GM21390 (cell line): ENCODE measurements around the gene BMPER.

ENCODE experiments used
- ATAC-seq: cut with Tn5 transposase; IDR thresholded peaks from one replicate; pipeline ENCODE4 v1.9.1; 2021; ENCODE audit not compliant: unreplicated experiment

The BMPER gene

DNA sequence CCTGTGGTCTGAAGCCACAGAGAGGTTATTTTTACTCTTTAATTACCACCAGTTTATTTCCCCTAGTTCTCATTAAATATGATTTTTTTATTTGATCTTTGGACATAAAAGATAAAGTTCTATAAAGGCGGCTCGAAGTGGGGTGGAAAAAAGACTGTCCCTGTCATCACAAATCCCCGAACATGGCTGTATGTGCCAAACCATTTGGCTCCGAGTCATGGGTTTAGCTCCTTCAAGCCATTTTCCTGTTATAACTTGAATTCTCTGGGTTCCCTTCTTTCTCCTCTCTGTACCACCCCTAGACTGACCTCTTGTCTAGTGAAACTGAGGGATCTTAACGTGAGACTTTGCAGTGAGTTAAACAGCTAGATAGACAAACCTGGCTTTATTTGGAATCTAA lies 181.6 kb downstream of the BMPER start:
- no peak for ATAC-seq

DNA sequence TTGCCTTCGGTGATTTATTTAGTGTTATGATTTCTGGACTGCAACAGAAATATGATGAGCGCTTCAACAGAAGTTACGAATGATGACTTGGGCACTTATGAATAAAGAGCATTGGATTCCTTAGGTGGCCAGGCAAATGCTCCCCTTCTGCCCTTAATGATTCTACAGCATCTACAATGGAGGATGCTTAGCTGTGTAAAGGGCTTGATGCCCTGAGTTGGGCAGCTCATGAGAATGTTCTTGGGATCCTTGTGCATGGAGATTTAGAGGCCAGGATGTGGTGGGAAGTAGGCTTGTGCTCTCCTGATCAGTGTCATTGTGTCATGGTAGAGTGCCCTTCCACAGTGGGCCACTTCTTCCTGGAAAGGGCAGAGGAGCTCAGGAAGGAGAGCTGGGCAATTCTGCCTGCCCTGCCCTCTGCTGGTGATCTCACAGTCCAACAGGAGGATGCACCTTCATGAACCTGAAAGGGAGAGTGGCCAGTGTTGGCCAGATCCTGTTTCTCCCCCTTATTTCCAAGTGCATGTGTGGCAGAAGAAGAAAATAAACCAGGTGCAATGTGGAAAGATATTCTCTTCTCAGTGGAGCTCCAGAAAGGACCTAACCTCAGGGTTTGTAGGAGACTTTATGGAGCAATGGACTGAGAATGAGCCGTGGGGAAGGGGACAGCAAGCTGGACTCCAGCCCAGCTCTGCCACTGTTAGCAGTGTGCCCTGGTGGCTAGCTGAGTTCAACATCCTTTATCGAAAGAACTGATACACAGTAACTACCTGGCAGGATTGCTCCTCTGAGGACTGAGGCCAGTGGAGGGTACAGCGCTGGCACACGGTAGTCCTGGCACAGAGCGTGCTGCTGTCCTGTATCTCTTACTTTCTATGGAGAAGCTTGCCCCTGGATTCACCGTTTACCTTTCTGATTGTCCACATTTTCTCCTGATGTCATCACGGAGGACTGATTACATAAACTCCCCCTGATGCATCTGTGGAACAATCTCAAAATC lies 182.9 kb downstream of the BMPER start:
- no peak for ATAC-seq

DNA sequence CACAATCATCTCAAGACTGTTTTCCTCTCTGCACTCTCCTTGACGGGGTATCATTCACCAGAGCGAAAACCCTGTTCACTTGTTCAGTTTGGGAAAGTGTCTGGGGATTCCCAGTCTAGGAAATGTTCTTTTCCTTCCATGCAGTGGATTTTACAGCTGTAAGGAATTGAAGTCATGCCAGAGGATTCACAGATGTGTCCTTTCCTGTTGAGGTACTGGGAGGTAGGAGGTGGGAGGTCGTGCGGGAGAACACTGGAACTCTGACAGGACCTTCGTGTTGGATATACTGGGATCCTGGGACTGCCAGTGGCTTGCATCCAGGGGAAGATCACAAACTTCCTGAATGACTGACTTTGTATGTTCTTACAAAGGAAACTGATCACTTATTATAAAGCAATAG lies 185.5 kb downstream of the BMPER start:
- no peak for ATAC-seq

DNA sequence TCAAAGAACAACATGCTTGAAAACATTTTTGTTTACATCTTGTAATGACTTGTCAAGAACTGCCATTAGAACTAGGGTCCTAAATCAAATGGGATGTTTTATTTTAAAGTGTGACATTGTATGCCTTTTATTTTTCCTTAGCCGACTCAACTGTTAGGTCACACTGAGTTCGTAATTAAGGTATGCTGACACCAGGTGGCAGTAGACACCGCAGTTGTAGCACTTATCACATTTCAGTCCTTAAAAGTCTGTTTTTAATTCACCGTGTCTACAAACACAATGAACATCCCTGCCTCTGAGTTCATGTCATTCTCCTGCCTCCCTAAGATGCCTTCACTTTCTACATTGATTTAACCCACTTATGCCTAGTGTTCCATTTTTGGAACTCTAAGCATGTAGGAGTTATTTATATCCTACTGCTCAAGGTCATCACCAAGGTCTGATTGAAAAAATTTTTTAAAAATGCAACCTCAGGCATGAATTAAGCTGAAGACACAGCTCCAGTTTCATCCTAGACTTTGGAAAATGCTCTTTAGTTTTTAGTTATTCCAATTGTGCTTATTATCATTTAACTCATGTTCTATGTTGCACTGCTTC lies 186.1 kb downstream of the BMPER start:
- ATAC-seq: peak; percentile 47

DNA sequence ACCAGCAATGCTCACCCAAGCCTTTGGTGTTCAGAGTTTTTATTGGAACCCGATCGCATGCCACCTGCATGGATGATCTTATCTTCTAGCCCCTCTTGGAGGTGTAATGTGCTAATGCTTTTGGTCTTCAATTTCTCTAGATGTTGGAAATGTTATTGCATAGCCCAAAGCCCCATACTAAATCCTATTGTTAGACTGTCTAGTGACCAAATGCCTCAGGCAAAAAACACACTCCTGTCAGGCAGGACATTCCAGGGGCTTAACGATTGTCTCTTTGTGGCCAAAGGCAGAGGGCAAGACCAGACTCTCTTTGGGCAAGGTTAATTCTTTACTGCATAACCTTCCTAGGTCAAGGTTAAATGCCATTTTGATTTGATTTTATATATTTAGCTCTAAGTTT lies 187.9 kb downstream of the BMPER start:
- no peak for ATAC-seq

DNA sequence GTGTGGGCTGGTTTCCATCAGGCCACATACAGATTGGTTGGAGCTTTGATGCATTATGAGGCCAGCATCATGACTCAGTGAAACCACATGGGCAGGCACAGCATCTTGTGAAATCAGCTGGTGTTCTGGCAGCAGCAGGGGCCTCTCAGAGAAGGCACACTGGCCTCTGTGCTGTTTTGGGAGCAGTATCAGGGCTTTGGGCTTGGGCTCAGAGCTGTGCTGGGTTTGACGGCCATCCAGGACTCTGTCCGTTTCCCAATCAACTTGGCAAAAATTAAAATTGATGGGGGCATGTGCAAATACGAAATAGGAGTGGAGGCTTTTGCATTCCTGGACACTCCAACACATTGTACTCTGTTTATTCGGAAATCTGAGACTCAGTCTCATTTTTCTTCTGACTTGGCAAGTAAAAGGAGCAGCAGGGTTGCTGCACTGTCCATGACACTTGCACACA lies 190.9 kb downstream of the BMPER start:
- no peak for ATAC-seq

DNA sequence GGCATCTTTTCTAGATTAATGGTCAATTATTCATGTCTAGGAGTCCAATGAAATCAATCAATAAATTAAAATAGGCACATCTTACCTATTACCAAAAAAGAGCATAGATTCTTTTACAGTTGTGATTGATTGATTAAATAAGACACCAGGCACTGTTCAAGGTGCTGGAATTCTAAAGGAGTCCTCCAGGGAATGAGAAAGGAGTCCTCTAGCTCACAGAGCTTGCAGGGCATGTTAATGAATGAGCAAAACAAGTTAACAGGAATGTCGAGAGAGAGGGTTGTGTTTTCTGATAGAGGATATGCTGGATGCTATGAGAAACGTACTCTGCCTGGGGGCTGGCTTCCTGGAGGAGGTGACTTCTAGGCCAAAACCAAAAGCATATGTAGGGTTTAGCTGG lies 191.4 kb downstream of the BMPER start:
- no peak for ATAC-seq

DNA sequence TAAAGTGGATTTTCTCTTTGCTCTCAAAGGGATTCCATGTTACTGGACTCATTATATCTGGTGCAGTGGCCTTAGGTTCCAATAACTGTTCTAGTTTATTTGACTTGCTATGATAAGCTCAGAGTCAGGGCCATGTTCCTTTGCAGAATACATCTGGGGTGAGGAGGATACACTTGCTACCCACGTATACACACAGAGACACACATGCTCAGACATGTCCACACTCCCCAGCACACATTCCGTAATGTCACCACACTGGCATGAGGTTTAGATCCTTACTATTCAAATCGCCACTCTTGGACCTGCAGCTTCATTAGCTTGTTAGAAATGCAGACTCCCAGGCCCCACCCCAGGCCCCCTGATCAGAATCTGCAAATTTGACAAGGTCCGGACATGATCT lies 195.3 kb downstream of the BMPER start:
- ATAC-seq: no peak

DNA sequence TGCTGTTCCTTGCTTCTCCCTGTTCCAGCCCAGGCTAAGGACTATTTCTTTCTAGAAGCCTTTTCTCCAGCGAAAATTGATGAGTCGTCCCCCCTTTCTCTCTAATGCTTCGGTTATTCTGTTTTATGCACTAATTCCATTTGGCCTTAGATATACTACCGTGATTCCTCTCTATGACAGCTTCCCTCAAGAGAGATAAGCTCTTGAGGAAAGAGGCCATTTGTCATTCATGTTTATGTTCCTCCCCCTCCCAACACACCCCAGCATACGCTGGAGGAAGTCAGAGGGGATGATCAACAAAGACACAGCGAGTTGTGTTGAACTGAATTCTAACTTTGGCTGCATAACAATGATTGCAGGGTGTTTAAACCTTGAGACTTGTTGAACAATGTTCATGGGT lies 198.8 kb downstream of the BMPER start:
- no peak for ATAC-seq

DNA sequence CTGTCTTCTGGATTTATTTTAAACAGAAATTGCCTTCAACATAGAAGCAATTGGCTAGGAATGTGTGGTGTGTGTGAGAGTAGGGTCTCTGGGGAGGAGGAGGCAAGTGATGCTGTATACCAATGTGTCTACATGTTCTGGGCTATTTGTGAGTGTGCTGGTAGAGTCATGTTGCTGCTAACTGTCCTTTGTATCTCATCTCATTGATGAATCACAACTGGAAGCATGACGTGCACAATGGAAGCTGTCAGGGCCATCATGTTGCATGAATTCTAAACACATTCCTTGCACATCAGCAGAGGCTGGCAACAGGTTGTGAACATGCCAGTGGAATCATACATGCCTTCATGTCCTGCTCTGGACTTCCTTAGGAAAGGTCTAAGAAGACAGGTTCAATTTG lies 199.7 kb downstream of the BMPER start:
- ATAC-seq: no peak

DNA sequence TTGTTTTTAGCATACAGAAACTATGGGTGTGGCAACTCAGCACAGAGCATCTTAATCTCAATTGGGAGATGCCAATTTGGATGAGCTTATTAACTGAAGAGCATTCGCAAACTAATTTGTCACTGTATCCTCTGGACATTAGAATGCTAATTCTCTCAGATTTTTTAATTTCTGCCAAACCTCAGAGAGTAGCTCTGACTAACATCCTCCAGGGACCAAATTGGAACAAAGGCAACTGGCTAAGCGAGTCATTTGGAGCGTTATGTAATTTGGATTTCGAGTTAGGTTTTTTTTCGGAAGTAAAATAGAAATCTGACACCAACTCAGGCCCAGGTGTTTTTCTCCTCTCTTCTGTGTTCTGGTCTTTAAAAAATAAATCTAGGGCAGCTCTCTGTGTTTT lies 201.9 kb downstream of the BMPER start:
- ATAC-seq: no peak

DNA sequence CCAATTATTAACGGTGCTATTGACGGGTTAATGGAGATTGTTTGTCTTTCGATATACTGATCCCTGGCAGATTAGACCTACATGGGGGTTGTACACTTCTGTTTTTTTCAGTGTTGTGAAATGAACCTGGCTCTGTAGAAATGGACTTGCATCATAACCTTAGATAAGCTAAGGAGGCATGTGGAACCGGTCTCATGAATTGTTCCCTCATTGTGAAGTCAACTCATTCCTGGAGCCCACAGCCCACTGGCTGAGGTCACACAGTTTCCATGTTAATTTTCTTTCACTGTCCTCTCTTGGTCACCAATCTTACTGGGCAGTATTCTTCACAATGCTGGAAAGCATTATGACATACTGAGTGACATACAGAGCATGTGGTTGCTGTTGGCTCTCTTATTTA lies 202.8 kb downstream of the BMPER start:
- no peak for ATAC-seq

DNA sequence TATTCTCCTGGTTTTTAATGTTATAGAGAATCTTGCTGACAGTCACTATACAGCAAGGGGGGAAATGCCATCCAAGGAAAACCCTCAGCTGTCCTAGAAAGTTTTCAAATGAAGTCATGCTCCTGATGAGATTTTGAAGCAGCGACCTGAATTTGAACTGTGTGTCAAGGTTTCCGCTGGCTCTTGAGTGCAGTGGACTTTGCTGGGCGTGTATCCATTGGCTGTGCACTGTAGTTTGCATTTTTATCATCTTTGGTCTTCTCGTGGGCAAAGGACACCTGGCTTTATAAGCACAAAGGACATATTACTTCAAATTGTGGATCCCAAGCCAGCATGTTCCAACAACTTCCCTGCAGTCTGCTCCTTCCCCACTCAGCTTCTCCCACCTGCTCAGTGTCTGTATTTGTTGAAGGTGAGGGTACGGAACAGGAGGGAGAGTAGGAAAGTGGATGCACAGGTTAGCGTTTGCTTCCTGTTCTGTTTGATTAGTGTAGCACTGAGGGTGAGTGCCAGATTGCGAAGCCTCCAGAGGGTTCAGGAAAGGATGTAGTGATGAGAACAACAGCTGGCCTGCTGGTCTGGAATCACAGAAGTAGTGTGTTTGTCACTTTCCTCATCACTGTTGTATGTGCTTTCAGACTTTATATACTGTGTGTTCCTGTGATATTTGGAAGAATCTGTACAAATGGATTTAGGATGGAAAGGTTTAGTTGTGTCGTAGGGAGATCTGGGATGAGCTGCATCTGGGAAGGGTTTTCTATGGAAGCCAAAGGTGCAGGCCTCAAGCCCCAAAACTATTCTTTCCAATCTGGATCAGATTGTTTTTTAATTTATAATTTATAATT lies 204.8 kb downstream of the BMPER start:
- ATAC-seq: no peak

DNA sequence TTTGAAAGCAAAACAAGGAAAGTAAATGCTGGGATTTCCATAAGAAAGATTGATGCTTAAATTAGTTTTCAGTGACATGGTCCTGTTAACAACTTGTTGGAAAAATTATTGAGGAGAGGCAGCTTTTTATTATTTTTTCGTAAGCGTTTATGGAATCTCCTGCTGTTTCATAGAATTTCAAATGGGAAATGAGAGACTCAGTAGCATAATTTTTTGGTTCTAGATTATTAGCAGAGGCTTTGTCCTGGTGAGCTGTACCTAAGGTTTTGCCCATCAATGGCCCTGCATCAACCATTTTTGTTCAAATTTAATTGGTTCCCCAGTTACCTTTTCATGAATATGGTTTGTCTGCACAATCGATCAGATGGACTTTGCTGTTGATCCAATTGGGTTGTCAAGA lies 205.7 kb downstream of the BMPER start:
- ATAC-seq: no peak

DNA sequence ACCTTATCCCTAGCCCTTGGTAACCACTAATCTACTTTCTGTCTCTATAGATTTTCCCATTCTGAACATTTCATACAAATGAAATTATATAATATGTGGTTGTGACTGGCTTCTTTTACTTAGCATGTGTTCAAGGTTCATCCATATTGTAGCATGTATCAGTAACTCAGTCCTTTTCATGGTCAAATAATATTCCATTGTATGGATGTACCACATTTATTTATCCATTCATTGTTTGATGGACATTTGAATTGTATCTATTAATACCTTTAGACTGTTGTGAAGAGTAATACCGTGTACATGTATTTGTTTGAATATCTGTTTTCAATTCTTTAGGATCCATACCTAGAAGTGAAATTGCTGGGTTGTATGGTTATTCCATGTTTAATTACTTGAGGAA lies 210.2 kb downstream of the BMPER start:
- no peak for ATAC-seq

DNA sequence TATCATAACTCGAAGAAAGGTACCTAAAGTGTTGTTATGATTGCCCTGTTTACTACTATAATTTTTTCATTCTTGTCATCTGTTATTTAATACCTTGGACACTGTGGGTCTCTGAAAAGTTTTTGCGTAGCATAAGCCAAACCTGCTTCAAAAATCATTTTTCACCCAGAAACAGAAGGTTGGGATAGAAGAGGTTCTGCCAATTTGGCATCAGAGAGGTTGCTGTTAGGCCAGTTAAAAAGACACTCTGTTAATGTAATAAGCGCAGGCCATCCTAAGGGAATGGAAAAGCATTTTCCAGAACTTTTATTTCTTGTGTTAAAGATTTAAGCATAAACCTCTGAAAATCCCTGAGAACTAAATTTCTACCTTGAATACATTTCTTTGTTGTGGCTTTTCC lies 212.2 kb downstream of the BMPER start:
- no peak for ATAC-seq

DNA sequence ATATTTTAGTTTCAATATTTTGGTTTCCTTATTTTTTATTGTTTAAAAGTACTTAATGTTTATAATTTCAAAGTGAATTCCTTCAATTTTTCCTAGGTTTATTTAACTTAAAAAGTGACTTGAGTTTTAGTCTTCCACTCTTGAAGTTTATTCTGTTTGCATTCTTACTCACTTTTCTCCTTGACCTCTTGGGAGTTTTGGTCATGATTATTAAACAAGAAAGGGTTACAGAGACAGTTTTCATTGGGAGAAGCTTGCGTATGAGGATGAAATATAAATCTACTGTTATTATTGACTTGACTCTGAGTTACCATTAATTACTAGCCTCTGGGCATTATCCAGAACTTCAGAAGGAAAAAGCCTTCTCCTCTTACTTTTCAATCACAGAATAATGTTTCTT lies 216.0 kb downstream of the BMPER start:
- ATAC-seq: no peak

DNA sequence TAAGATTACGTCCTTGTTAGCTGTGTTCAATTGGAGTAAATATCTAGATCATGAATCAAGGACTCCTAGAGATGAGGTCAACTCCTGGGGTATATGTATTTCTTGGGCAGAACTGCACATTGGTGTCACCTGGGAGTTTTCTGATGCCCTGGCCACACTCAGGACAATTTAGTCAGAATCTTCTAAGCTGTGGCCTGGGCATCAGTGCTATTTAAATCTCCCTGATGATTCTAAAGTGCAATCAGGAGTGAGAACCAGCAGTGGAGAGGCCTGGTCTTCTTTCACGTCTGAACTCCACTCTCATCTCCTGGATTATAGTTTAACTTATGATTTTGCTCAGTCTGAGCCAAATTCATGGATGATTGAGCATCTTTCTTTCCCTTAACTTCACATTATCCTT lies 218.0 kb downstream of the BMPER start:
- ATAC-seq: no peak

DNA sequence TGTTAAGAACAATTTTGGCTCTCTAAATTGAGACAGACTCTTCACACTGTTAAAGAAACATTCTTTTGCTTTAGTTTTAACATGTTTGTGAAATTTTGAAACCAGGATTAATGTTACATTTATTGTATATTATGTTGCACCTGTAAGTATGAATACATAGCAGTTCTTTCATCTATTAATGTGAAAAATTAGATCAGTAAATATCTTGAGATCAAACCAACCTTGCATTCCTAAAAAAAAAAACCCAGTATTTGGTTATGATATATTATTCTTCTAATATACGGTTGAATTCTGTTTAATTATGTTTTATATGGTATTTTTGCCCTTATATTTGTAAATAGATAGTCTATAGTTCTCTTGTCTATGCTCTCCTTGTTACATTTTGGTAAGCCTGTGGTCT lies 219.4 kb downstream of the BMPER start:
- no peak for ATAC-seq

DNA sequence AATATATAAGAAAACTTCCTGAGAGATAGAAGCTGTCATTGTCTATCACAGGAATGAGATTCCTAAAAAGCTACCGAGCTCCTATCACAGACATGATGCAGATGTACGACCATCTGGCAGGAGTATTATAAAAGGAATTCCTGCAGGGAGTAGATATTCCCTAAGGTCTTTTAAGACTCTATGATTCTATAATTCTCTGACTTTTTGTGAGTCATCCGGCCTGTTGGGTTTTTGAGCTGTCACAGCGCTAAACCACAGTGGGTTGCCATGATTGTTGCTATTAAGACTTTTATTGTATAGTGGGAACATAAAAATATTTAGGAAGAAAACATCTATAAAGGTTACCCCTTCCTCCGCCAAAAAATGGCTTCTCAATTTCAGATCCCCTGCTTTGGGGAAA lies 223.4 kb downstream of the BMPER start:
- no peak for ATAC-seq

DNA sequence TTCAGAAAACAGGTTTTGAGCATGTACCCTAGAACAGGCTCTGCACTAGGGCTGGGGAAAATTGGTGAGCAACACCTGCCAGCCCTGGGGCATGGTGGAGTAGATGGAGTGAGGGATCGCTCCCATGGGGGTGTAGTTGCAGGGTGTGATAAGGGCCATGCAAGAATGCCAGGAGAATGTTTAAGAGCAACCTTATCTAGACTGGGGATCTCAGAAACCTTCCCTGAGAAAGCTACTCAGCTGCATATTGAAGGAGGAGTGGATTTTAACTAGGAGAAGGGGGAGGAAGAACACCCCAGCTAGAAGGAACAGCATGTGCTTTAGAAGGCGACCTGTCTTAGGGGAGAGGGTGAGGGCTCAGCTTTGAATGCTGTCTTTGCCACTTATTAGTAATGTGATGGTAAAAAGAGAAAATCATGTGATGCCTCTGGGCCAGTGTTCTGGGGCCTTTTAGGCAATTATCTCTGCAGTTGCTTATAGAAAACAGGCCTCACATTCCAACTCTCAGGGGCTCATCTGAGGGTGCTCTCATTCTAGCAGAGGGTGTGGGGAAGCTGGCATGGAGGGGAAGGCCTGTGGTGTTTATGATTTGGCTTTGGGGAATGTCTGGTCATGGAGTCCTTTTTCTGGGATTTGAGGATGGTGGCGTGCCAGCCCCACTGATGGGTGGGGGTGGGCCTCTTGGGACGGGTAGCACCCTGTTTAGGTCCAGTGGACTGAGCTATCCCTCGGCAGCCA lies 225.4 kb downstream of the BMPER start:
- no peak for ATAC-seq
